A673 (cell line): ENCODE results near the gene PPM1F.

Experiments used
- CTCF ChIP-seq: fragments of 300-800, 200-600 bp; sonication (generic); conservative IDR thresholded peaks from 2 replicates; pipeline ENCODE4 v1.5.1; 2017; ENCODE audit warnings: low read depth, mild to moderate bottlenecking, antibody characterized with exemption, low read length, moderate library complexity, mixed read lengths
- EZH2 ChIP-seq: fragments of 200-600 bp; sonication (generic); IDR thresholded peaks from 2 replicates; pipeline ENCODE4 v1.6.1; 2017; ENCODE audit warnings: borderline replicate concordance, low read depth, mild to moderate bottlenecking, mixed read lengths, antibody characterized with exemption, low read length; ENCODE audit not compliant: poor library complexity, severe bottlenecking

GRCh38 chr22:21937821-21938070 is 14.9 kb downstream of the PPM1F start:
- TF ChIP-seq CTCF (no peak), EZH2 (no peak)
